Fibroblast of mammary gland (primary cell): ENCODE measurements around the gene NUP214.
A peak's percentile ranks its signal among the peaks of the same experiment; 100 is the strongest.

Source experiments
- DNase-seq: peaks from one replicate; pipeline ENCODE4 v3.0.0-alpha.2; 2010; ENCODE audit warnings: low read depth
- H3K4me3 ChIP-seq: 2 replicates; pipeline ENCODE4 v1.5.1; 2011; ENCODE audit warnings: low read depth, mild to moderate bottlenecking, low read length, moderate library complexity; ENCODE audit not compliant: control insufficient read depth
- TF ChIP-seq, protein P1 (sequence below): conservative IDR thresholded peaks from 2 replicates; pipeline ENCODE4 v1.5.1; 2011; ENCODE audit warnings: low read depth, low read length, inconsistent platforms; ENCODE audit not compliant: control insufficient read depth, insufficient read depth

The NUP214 gene

DNA sequence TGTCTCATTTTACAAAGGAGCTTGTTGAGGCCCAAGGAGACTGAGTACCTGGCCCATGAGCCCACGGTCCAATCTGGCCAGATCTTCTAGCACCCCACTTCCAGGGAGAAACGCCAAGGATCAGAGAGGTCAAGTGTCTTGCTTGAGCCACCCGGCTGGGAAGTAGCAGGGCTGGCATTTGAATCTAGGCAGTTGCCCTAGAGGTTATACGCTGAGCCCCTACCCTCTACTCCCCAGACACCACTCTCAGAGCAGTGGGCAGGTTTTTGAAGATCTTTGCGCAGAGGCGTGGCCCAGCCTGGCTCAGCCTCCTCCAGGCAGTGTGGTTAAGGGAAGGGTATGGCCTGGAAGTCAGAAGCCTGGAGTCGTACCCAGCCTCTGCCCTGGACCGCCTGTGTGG is 5.8 kb upstream of the NUP214 start:
- TF ChIP-seq, protein P1, sequence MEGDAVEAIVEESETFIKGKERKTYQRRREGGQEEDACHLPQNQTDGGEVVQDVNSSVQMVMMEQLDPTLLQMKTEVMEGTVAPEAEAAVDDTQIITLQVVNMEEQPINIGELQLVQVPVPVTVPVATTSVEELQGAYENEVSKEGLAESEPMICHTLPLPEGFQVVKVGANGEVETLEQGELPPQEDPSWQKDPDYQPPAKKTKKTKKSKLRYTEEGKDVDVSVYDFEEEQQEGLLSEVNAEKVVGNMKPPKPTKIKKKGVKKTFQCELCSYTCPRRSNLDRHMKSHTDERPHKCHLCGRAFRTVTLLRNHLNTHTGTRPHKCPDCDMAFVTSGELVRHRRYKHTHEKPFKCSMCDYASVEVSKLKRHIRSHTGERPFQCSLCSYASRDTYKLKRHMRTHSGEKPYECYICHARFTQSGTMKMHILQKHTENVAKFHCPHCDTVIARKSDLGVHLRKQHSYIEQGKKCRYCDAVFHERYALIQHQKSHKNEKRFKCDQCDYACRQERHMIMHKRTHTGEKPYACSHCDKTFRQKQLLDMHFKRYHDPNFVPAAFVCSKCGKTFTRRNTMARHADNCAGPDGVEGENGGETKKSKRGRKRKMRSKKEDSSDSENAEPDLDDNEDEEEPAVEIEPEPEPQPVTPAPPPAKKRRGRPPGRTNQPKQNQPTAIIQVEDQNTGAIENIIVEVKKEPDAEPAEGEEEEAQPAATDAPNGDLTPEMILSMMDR, result no peak
- no peak for DNase-seq
- no peak overlapping the region for H3K4me3 ChIP-seq

DNA sequence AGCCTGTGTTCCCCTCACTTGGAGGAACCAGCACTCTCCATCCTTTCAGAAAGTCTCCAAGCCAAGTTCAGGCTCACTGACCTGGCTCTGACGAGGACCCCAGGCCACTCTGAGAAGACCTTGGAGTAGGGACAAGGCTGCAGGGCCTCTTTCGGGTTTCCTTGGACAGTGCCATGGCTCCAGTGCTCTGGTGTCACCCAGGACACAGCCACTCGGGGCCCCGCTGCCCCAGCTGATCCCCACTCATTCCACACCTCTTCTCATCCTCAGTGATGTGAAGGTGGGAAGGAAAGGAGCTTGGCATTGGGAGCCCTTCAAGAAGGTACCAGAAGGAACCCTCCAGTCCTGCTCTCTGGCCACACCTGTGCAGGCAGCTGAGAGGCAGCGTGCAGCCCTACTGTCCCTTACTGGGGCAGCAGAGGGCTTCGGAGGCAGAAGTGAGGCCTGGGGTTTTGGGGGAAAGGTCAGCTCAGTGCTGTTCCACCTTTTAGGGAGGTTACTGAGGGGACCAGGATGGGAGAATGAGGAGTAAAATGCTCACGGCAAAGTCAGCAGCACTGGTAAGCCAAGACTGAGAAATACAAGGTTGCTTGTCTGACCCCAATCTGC is 4.7 kb upstream of the NUP214 start:
- TF ChIP-seq, protein P1, result no peak
- no peak overlapping the region for H3K4me3 ChIP-seq
- no peak for DNase-seq

DNA sequence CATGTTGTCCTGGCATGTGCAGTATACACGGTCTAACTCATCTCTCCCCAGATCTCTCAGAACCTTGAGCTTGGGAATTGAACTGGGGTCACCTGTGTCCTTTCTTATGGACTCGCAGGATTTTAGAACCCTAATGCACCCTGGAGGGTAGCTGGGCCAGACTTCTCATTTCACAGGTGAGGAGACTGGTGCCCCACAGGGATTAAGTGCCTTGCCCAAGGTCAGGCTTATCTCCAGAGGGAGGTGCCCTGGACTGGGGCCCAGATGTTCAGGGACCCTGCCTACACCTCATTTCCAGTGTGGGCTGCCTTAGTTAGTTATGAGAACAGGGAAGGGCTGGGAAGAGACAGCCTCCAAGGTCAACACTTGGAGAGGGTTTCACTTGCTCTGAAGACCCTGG is 4.0 kb upstream of the NUP214 start:
- no peak overlapping the region for H3K4me3 ChIP-seq
- DNase-seq, result no peak
- TF ChIP-seq, protein P1, result no peak

DNA sequence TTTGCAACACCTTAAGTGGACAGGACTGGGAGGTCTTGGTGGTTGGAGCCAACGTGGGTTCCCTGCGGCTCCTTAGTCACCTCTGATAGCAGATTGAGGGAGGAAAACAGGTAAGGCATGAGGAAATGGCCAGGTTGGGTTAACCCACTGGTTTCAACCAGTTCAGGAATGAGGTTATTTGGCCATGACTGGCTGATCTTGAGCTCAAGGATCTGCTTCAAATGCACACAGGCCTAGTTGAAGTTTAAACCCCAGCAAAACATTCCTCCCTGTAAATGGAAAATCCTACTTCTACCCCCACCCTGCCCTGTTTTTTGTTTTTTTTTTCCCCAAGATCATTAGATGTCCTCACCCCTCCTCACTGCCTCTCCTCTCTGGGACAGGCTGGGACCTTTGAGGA is 3.2 kb upstream of the NUP214 start:
- no peak for DNase-seq
- no peak overlapping the region for H3K4me3 ChIP-seq
- TF ChIP-seq, protein P1, result no peak

DNA sequence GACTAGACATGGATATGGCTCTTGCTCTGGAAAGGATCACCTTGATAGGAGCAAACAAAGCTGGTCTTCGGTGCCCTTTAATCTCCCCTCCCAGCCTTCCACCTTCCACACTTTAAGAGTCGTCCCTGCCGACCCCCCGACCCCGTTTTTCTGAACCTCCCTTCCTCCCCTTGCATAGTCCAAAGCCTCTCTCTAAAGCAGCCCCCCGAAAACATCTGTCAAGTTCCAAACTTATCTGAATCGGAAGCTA is 423 bp upstream of the NUP214 start:
- no peak for DNase-seq
- H3K4me3 ChIP-seq, result peak overlapping the region; percentile 99
- TF ChIP-seq, protein P1, result no peak

DNA sequence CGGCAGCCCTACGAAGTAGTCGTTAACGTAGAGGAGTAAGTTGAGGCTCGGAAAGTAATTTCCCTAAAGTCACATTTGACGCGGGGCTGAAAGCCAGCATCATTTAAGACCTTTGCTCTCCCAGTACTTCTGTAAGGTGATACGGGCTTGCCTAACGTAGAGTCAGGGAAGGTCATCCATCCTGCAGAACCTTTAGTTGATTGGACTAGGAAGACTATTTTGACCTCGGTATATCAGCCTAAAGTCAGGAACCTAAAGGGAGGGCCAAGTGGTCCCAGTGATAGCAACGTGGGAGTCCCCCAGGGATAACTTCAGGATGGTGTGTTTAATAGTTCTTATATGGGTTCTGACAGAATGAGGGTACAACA is 657 bp downstream of the NUP214 start:
- H3K4me3 ChIP-seq, result peak overlapping the region; percentile 99
- TF ChIP-seq, protein P1, result no peak
- DNase-seq, result no peak

DNA sequence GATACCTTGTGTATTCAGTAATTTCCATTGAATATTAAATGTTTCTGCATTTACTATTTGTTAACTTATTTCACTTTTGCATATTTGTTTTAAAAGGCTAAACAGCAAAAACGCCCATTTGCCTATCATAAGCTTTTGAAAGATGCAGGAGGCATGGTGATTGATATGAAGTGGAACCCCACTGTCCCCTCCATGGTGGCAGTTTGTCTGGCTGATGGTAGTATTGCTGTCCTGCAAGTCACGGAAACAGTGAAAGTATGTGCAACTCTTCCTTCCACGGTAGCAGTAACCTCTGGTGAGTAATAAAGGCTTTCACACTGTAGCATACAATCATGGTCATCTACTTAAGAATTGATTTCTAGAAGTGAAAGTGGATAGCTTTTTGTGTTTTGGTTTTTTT is 3.8 kb downstream of the NUP214 start:
- no peak for DNase-seq
- TF ChIP-seq, protein P1, result no peak

More for the DNA sequence above, 3.8 kb downstream of the NUP214 start:
- no peak overlapping the region for H3K4me3 ChIP-seq
